GM18502 (cell line): ENCODE results near the gene KLRF2.
"Not testable (repeated sequence)": the region's sequence is repeated elsewhere in the genome, so short reads cannot be mapped to it uniquely, and the experiment has no call there.

Experiments used
- ATAC-seq: cut with Tn5 transposase; IDR thresholded peaks from one replicate; pipeline ENCODE4 v1.9.1; 2021; ENCODE audit warnings: mild to moderate bottlenecking; ENCODE audit not compliant: unreplicated experiment, poor library complexity

Gene KLRF2, protein sequence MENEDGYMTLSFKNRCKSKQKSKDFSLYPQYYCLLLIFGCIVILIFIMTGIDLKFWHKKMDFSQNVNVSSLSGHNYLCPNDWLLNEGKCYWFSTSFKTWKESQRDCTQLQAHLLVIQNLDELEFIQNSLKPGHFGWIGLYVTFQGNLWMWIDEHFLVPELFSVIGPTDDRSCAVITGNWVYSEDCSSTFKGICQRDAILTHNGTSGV

DNA sequence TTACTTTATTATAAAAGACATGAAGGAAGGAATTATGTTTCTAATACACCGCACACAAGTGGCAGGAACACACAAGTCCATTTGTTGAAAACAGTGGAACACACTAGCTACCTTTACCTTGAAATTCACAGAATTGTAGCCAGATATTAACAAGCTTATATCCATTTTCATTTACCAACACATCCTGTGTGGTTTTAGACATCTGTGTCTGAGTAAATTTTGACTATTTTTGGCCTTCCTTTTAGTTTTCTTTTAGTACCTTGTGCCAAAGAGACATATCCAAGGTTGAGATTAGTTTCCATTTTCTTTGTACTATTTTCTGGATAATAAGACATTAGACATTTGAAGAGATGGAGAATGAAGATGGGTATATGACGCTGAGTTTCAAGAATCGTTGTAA is at the start of gene KLRF2:
TSS of gene KLRF2 (plus strand) at position 244 of the 400 bp plus-strand sequence. CDS start at position 351, 107 bp downstream.
- ATAC-seq, result no peak

DNA sequence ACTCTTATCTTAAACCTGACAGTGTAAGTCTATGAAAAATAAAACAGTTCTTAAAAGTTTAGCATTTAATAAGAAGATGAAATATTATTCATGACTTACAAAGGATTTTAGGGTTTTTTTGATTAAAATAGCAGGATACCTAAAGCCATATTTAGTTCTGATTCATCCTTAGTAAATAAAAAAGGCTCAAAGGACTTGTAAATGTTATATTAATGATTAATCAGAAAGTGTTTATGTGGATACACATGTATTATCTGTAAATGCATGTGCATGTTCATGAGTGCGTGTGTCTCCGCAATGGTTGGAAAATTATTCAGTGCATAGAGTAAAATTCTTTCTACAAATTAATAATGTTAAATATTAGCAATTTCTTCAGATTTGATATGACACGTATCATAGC is 49.6 kb upstream of the KLRF2 start:
- ATAC-seq, result no peak

DNA sequence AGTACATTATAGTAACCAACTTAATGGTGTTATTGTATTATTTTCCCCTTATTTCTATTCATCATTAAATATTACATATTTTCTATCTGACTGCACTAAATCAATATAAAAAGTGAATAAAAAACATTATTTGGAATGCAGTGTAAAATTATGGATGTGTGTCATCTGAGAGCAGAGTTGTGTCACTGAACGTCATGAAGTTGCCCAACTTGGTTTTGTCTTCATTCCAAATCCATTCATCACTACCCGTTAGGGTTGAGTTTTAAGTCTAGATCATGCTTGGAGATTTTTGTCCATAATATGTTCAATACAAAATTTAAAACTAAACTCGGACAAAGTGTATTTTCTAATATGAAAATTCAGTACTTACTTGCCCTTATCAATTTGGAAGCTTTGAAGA is 37.9 kb upstream of the KLRF2 start:
- ATAC-seq, result no peak

DNA sequence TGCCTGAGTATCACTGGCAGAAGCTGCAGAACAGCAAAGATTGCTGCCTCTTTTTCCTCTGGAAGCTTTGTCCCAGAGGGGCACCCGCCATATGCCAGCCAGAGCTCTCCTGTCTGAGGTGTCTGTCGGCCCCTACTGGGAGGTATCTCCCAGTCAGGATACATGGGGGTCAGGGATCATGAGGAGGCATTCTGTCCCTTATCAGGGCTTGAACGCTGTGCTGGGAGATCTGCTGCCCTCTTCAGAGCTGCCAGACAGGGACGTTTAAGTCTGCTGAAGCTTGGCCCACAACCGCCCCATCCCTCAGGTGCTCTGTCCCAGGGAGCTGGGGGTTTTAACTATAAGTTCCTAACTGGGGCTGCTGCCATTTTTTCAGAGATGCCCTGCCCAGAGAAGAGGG is 32.4 kb upstream of the KLRF2 start:
- no peak for ATAC-seq

DNA sequence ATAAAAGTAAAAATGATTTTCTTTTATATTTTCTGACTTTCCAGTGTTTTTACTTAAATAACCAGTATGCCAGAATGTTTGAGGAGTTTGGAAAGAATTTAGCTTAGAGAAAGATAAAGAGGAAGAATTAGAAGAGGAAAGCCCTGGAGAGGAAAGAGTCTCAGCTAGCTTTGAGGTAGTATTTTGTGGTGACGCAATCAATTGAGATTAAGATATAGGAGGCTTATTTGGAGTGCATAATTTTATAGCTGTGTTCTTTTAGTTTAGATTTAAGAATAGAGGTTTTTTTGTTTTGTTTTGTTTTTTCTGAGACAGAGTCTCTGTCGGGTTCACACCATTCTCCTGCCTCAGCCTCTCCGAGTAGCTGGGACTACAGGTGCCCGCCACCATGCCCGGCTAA is 30.2 kb upstream of the KLRF2 start:
- ATAC-seq, result no peak

DNA sequence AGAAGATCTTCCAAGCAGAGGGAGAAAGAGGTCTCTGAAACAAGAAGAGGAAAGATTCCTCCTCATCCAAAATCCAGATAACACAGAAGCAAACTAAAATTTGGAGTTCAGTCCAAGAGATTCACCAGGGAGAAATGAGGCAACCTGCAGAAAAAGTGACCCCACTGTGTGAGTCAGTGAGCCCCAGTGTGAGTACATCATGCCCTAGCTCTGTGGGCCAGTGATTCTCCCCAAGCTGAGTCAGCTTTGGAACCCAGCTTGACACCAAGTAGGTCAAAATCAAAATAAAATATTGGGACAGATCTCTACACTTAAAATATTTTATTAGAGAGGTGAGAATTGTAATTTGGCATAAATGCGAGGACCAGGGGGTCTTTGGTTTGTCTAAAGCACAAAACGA is 29.4 kb upstream of the KLRF2 start:
- ATAC-seq, result no peak

DNA sequence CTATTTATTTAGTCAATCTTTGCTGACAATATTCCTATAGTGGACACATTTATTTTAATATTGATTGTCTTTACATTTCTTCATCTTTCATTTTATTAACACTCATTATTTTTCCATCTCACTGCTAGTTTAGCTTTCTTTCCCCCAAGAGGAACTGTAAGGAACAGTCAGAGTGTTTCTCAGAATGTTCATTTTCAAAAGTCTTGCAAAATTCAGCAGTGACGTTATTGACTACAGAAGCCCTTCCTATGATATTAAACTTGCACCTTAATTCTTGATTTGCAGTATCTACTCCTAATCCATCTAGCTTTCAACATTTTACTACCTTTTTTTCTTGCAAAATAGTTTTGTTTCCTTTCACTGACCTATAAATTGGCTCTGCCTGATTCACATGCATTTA is 25.1 kb upstream of the KLRF2 start:
- ATAC-seq, result no peak

DNA sequence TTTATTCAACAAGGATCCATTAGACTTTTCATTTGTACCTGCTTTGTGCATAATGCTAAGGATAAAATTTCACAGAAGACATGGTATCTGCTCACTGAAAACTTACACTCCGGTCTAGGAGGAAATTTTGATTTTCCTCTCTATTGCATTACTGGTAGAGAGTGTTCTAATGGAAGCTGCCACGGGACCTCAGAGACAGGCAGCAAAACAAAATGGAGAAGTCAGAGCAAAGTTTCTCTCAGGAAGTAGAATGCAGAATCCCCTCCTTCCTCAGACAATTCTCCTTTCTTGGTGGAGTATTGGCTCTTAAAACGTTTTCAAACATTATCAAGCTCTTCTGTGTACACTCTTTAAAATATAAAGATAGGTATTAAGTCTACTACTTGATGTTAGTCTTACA is 24.4 kb upstream of the KLRF2 start:
- ATAC-seq, result no peak

DNA sequence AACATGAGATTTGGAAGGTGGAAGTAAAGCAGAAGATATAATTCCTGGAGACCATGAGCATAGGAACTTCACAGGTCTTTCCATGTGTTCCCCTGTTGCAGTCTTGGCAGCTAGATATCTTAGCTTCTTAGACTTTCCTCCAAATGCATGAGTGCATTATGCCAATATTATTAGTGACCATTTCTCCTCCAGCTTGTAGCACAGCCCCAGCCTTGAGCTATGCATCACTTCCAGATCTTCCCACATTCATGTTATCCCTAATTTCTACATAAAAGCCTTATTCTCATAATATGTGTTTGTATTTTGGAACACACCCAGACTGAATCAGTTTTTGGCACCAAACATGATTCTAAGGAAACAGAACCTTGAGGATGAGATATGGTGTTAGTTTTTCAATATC is 23.2 kb upstream of the KLRF2 start:
- ATAC-seq, result no peak

DNA sequence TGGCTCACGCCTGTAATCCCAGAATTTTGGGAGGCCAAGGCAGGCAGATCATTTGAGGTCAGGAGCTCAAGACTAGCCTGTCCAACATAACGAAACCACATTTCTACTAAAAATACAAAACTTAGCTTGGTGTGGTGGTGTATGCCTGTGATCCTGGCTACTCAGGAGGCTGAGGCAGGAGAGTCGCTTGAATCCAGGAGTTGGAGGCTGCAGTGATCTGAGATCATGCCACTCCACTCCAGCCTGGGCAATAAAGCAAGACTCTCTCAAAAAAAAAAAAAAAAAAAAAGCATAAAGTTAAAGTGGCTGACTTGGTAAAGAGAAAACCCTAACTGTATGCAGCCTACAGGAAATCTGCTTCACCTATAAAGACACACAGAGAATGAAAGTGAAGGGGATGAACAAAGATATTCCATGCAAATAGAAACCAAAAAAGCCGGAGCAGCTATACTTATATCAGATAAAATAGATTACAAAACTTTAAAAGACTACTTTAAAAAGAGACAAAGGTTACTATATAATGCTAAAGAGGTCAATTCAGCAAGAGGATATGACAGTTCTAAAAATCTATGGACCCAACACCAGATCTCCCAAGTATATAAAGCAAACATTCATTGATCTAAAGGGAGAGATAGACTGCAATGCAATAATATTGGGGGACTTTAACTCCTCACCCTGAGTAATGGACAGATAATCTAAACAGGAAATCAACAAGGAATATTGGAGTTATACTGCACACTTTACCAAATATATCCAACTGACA is 16.2 kb upstream of the KLRF2 start:
- ATAC-seq, result no peak

DNA sequence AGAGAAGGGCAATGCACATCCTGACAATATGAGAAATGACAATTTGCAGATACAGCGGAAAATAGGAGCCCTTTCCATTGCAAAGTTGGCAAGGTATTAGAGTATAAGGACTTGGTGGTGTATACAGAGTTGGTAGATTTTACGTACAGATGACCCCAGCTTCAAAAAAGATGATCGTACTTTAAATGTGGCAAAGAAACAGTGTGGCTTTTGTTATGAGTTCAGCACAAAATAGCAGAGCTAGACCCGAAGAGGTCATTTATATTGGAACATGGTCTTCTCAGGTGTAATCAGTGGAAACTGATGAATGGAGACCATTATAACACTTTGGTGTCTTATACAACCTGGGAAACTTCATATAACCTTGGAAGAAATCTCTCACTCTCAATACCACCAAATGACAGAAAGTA is 14.4 kb upstream of the KLRF2 start:
- no peak for ATAC-seq

DNA sequence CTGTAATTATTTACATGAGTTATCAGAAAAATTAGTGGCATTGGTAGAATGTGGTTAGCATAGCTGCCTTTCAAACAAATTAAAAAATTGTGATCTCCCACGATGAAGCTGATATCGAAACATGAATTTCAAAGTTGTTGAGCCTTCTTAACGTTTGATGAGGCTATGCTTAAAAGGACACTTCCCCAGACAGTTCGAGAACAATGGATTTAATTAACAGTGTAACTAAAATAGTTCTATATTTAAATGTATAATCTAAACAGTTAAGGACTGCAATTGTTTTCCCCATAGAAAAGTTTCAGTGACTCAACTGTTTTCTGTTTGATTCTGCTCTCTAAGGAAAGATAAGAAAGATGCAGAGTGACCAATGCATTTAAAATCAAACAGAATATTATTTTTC is 13.8 kb upstream of the KLRF2 start:
- ATAC-seq, result no peak

DNA sequence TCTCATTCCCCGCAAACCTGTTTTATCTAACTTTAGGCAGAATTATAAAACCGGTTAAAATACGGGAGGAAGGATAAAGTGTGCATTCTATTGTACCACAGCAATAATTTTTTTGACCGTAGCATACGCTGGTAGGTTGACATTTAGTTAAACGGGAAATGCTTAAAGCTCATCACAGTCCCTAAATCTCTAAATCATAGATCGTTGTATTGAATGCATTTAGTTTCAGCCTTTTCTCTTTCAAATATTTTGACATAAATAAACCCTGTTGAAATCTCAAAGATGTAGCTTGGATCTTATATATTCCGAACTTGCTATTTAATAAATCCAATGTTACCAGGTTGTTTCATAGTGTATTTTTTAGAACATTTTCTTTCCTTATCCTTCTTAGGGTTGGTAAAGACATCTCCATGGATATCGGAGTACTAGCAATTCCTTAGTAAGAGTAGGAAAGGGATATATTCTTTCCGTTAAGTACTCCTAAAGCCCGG is 12.9 kb upstream of the KLRF2 start:
- no peak for ATAC-seq

DNA sequence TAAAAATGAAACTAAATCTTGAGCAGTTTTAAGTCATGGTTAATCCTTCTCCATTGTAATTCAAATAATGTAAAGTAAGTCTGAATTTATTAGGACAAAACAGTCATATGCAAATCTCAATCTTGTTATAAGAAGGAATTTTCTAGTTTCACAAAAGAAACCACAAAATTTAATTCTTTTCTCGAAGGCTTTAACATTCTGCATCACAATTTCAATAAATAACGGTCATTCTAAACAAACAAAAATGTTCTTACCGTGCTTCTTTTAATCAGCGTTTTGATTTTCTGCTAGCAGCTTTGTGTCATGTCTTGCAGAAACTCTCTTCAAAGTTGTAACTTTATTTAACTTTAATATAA is 12.4 kb upstream of the KLRF2 start:
- ATAC-seq, result no peak

DNA sequence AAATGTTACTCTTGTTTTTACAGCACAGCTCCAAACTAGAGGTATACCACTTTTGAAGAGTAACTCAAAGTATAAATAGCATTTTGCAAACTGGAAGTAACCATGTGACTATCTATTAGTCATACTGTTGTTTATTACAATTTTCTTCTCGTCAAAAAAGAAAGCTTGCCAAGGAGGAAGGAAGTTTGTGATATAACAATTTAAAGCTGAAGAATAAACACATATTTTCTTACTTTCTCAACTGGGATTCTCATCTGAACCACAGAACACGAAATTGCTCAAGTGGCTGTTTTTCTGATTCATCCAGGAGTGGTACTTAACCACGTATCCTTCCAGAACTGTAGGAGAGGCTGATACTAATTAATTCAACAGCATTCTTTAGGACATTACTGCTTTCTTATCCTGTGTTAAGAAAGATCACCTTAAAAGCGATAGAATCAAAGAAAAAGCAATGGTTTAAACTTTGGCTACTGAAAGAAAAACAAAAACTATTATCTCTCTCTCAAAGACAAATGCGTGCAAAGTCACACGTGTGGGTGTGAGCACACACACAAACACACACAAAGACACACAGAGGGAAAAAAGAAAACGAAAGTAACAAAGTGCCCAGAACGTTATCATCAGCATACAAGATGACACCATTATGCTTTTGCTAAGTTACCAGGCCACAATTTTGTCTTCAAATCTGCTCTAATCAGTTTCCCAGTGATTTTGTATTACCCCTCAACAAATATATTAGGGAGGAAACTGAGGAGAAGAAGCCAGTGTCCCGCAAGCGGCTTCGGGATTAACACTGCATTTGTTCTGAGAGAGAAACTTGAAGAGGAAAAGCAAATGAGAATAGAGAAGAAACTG is 11.8 kb upstream of the KLRF2 start, which contains the start of gene CLEC2B:
TSS of gene CLEC2B (minus strand) at position 48 of the 855 bp plus-strand sequence.
- ATAC-seq, result no peak

DNA sequence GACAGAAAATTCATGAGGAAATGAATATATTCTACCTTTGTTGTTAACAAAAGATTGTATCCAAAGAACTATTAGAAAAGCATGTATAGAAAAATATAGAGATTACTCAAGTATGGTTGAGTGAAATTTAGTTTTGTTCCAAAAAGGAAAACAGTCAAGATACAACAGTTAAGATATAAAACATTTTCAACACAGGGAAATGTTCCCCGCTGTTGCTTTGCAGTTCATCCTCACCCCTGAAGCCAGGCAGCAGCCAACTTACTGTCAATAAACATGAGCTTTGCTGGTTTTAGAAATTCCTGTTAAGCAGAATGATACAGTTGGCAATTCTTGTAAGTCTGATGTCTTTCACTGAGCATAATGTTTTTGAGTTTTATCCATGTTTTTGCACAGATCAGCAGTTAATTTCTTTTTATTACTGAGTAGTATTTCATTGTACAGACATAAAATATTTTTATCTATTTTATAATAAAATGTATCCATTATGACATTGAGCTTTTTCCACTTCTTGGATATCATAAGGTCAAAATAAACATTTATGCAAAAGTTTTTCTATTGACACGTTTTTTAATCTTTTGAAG is 10.9 kb upstream of the KLRF2 start:
- ATAC-seq, result no peak

DNA sequence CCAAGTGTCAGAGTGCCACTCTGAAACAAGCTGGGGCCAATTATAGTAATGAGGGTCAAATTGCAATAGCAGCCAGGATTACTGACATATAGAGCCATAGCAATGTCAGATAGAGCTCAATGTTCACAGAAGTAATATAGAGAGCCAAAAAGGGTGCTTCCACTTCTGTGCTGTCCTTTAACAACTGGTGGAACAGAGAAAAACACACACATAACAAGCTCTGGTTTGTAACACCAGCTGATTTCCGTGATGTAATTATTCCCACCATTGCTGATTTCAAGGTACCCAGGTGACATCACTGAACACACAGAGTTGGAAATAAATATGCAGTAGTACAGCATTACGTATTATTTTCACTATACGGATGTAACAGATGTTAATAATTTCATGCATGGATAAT is 9.1 kb upstream of the KLRF2 start:
- no peak for ATAC-seq

DNA sequence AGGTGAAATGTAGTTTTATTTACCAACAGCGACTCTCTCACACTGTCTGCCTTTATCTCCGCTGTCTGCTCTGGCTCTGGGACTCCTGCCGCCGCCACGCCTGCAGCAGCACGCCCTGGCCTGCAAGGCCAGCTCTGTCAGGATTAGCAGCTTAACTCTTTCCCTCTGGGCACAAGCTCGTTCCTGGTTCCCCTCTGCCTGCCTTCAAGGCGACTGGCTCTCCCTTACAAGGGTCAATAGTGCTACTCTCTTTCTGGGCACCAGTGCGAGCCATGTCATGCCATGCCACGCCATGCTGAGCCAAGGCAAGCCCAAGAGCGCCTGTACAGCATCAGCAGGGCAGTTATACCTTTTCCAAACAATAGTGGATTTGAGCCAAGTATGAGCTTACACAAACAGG is 8.5 kb upstream of the KLRF2 start:
- ATAC-seq, result no peak

DNA sequence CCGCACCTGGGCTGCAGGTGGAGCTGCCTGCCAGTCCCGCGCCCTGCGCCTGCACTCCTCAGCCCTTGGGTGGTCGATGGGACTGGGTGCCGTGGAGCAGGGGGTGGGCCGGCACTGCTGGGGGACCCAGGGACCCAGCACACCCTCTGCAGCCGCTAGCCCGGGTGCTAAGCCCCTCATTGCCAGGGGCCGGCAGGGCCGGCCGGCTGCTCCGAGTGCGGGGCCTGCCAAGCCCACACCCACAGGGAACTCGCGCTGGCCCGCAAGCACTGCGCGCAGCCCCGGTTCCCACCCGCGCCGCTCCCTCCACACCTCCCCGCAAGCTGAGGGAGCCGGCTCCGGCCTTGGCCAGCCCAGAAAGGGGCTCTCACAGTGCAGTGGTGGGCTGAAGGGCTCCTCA is 5.2 kb upstream of the KLRF2 start:
- not testable (repeated sequence) for ATAC-seq

DNA sequence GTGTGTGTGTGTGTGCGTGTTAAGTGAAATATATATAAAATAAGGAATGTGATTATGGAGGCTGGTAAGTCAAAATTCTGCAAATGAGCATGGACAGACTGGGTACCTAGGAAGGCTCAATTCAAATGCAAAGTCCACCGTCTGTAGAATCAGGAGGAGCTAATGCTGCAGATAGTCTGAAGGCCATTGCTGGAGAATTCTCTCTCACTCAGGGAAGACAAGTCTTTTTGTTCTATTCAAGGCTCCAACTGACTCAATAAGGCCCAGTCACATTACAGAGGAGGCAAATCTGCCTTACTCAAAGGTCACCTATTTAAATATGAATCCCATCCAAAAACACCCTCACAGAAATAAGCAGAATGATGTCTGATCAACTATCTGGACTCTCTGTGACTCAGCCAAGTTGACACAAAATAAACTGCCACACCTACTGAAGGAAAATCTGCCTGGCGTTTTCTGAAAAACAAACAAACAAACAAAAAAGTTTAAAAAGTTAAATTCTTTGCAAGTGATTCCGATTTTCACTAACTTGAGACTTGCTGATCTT is 684 bp upstream of the KLRF2 start:
- no peak for ATAC-seq
